BLaER1 treated with 17β-estradiol and CSF1 and Interleukin-3, amounts not matched to agents 10 nM and 100 nM (cell line): Measurements from ENCODE around the gene C14orf93.
A peak's percentile ranks its signal among the peaks of the same experiment; 100 is the strongest.

Source experiments
- H3K27ac ChIP-seq, 11 experiments: shearing (Covaris generic); formaldehyde crosslinking; 2 replicates each; pipeline ENCODE4 v1.8.1; 2022
- H3K27me3 ChIP-seq, 11 experiments: shearing (Covaris generic); formaldehyde crosslinking; 2 replicates each; pipeline ENCODE4 v1.8.1; 2022
- H3K36me3 ChIP-seq, 11 experiments: shearing (Covaris generic); formaldehyde crosslinking; 2 replicates each; pipeline ENCODE4 v1.8.1; 2022
- H3K4me1 ChIP-seq, 10 experiments: shearing (Covaris generic); formaldehyde crosslinking; 2 replicates each; pipeline ENCODE4 v1.8.1; 2022
- H3K4me2 ChIP-seq, 11 experiments: shearing (Covaris generic); formaldehyde crosslinking; 2 replicates each; pipeline ENCODE4 v1.8.1; 2022
- H3K4me3 ChIP-seq, 10 experiments: shearing (Covaris generic); formaldehyde crosslinking; 2 replicates each; pipeline ENCODE4 v1.8.1; 2022
- H3K9ac ChIP-seq, 11 experiments: shearing (Covaris generic); formaldehyde crosslinking; 2 replicates each; pipeline ENCODE4 v1.8.1; 2022
- H3K9me3 ChIP-seq, 11 experiments: shearing (Covaris generic); formaldehyde crosslinking; replicated peaks in 1 of 11; 2 replicates each; pipeline ENCODE4 v1.8.1; 2022
- H4K20me1 ChIP-seq, 11 experiments: shearing (Covaris generic); formaldehyde crosslinking; 2 replicates each; pipeline ENCODE4 v1.8.1; 2022
- Cebpa-rat ChIP-seq, 11 experiments: shearing (Covaris generic); IDR thresholded peaks; 2 replicates each; pipeline ENCODE4 v1.8.1; 2022

Gene C14orf93

GRCh38 chr14:22996768-22997654 lies 12.9 kb downstream of the C14orf93 start:
- TF ChIP-seq Cebpa-rat (IDR thresholded peaks at IDR 0.05), result no peak
- H4K20me1 ChIP-seq, result no peaks in the 10 kb centered on the region
- peak overlapping the region in 7 of 11 experiments; percentile 11 to 65 (median 30); a peak in 10 of 22 replicates for H3K4me2 ChIP-seq
- H3K36me3 ChIP-seq, result peaks cover 0 to 12% (median 4%) of the 10 kb centered on the region in 11 experiments; a peak in 4 of 22 replicates
- no peak overlapping the region for H3K4me3 ChIP-seq
- H3K27me3 ChIP-seq, result no peaks in the 10 kb centered on the region
- H3K27ac ChIP-seq, result 0 out of 22 replicates have a peak overlapping the region, but pooled peaks of 2 of the 11 experiments have one; percentile 2 to 19
- peaks cover 31 to 59% (median 45%) of the 10 kb centered on the region in 10 experiments for H3K4me1 ChIP-seq
- H3K9ac ChIP-seq, result peak overlapping the region in 4 of 11 experiments; percentile 8 to 28 (median 26); a peak in 4 of 22 replicates
- no peaks in the 10 kb centered on the region for H3K9me3 ChIP-seq

DNA sequence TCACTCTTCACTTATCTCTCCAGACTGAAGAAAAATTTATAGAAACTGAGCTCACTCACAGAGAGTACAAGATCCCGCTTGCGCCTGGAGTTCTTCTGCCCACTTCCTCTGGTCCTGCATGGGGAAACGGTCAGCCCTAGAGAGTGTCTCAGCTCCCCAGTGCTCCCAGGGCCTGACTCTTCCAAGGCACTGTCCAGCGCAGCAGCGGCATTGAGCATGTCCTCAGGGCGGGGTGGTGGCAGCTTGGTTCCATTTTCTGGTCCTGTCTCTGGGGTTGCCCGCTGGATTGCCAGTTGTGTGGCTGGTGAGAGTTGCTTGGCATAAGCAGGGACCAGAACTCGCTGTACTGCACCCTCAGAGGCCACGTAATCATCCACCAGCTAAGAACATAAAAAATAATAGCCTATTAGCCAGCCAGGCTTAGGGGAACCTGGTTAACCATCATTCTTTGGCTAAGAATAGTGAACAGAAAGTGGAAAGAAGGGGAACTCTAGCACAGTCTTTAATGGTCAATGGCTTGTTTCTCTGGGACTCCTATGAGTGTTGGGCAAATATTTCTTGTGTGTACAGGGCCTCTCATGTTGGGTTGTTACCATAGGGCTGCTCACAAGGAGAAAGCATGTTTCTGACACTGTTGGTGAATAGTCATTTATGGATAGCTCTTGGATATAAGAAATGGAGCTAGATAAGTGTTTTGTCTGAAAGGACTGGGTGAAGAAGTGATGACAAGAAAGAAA lies 13.9 kb downstream of the C14orf93 start:
- H4K20me1 ChIP-seq, result no peaks in the 10 kb centered on the region
- H3K27ac ChIP-seq, result peak overlapping the region in 2 of 11 experiments; percentile 17 to 34; a peak in 1 of 22 replicates
- H3K4me2 ChIP-seq, result peak overlapping the region in 6 of 11 experiments; percentile 11 to 65 (median 22); a peak in 11 of 22 replicates
- no peak for TF ChIP-seq Cebpa-rat (IDR thresholded peaks at IDR 0.05)
- peak overlapping the region in 1 of 11 experiments; percentile 19; a peak in 1 of 22 replicates for H3K9ac ChIP-seq
- H3K27me3 ChIP-seq, result no peaks in the 10 kb centered on the region
- no peak overlapping the region for H3K4me3 ChIP-seq
- H3K4me1 ChIP-seq, result peaks cover 39 to 69% (median 53%) of the 10 kb centered on the region in 10 experiments
- peaks cover 0 to 12% (median 4%) of the 10 kb centered on the region in 11 experiments; a peak in 4 of 22 replicates for H3K36me3 ChIP-seq
- no peaks in the 10 kb centered on the region for H3K9me3 ChIP-seq

- Histone ChIP-seq H3K4me2 (peak overlapping the region in 10 of 11 experiments; percentile 12 to 79 (median 44); a peak in 17 of 22 replicates), H4K20me1 (no peaks in the 10 kb centered on the region), H3K27ac (peak overlapping the region in 8 of 11 experiments; percentile 20 to 84 (median 36); a peak in 12 of 22 replicates), H3K9me3 (no peaks in the 10 kb centered on the region), H3K4me3 (no peak overlapping the region), H3K4me1 (peaks cover 39 to 80% (median 62%) of the 10 kb centered on the region in 10 experiments), H3K36me3 (peaks cover 0 to 12% (median 4%) of the 10 kb centered on the region in 11 experiments; a peak in 4 of 22 replicates), H3K27me3 (0 out of 22 replicates have a peak, but pooled peaks cover 0 to 4% (median 0%) of the 10 kb centered on the region in 11 experiments), H3K9ac (peak overlapping the region in 9 of 11 experiments; percentile 11 to 66 (median 39); a peak in 11 of 22 replicates)
- TF ChIP-seq Cebpa-rat (IDR thresholded peaks at IDR 0.05), result no peak
Measured at GRCh38 chr14:22994762-22995275, 15.1 kb downstream of the C14orf93 start.

DNA sequence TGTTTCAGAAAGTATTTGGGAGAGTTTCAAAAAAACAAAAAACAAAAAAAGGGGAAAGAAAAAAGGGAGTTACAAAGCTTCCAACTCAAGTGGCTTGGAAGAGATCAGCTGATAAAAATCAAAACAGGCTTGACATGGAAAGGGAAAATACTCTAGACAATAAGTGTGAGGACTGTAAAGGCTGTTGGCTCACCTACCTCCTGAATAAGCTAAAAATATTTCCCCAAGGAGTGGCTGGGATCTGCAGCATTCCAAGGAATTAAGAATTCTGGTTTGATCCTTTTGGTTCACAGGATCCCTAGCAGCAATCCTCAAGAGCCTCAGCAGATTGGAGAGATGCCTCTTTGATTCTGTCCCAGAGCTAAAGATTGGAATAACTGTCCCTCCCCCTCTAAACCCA lies 16.4 kb downstream of the C14orf93 start:
- Histone ChIP-seq H3K36me3 (peaks cover 0 to 21% (median 6%) of the 10 kb centered on the region in 11 experiments; a peak in 6 of 22 replicates), H4K20me1 (no peaks in the 10 kb centered on the region), H3K27ac (peak overlapping the region in 6 of 11 experiments; percentile 11 to 85 (median 74); a peak in 11 of 22 replicates), H3K4me2 (peak overlapping the region in 8 of 11 experiments; percentile 40 to 79 (median 78); a peak in 12 of 22 replicates), H3K9ac (peak overlapping the region in 4 of 11 experiments; percentile 44 to 72 (median 48); a peak in 5 of 22 replicates), H3K9me3 (no peaks in the 10 kb centered on the region), H3K4me1 (peaks cover 39 to 80% (median 62%) of the 10 kb centered on the region in 10 experiments), H3K4me3 (no peak overlapping the region), H3K27me3 (0 out of 22 replicates have a peak, but pooled peaks cover 0 to 4% (median 0%) of the 10 kb centered on the region in 11 experiments)
- TF ChIP-seq Cebpa-rat (IDR thresholded peaks at IDR 0.05), result no peak

GRCh38 chr14:22991852-22992251 lies 18.1 kb downstream of the C14orf93 start:
- Histone ChIP-seq H3K4me3 (no peak overlapping the region), H3K4me2 (peak overlapping the region; percentile 44 to 79 (median 76)), H3K9me3 (no peaks in the 10 kb centered on the region), H4K20me1 (no peaks in the 10 kb centered on the region; a peak in 1 of 22 replicates), H3K9ac (peak overlapping the region in 8 of 11 experiments; percentile 47 to 72 (median 62); a peak in 14 of 22 replicates), H3K4me1 (peaks cover 30 to 69% (median 54%) of the 10 kb centered on the region in 10 experiments), H3K36me3 (peaks cover 0 to 35% (median 14%) of the 10 kb centered on the region in 11 experiments; a peak in 11 of 22 replicates), H3K27ac (peak overlapping the region in 9 of 11 experiments; percentile 37 to 85 (median 67); a peak in 18 of 22 replicates), H3K27me3 (0 out of 22 replicates have a peak, but pooled peaks cover 0 to 4% (median 0%) of the 10 kb centered on the region in 11 experiments)
- peak in 5 of 11 experiments; percentile 12 to 64 (median 38); a peak in 8 of 22 replicates for TF ChIP-seq Cebpa-rat (IDR thresholded peaks at IDR 0.05)

GRCh38 chr14:22987291-22987690 lies 22.7 kb downstream of the C14orf93 start:
- TF ChIP-seq Cebpa-rat (IDR thresholded peaks at IDR 0.05), result no peak
- no peak overlapping the region for H3K4me2 ChIP-seq
- no peak overlapping the region for H3K27ac ChIP-seq
- no peak overlapping the region for H3K4me3 ChIP-seq
- H3K36me3 ChIP-seq, result peaks cover 0 to 28% (median 14%) of the 10 kb centered on the region in 11 experiments; a peak in 11 of 22 replicates
- H3K9me3 ChIP-seq, result no peaks in the 10 kb centered on the region
- H4K20me1 ChIP-seq, result no peaks in the 10 kb centered on the region; a peak in 1 of 22 replicates
- H3K27me3 ChIP-seq, result peaks cover 0 to 4% (median under 1%) of the 10 kb centered on the region in 11 experiments; a peak in 7 of 22 replicates
- H3K9ac ChIP-seq, result 0 out of 22 replicates have a peak overlapping the region, but pooled peaks of 1 of the 11 experiments have one; percentile 24
- peaks cover 9 to 44% (median 38%) of the 10 kb centered on the region in 10 experiments for H3K4me1 ChIP-seq

GRCh38 chr14:22986508-22987054 lies 23.4 kb downstream of the C14orf93 start:
- Histone ChIP-seq H3K4me3 (no peak overlapping the region), H3K9ac (no peak overlapping the region), H3K4me2 (no peak overlapping the region), H3K27me3 (peaks cover 6 to 11% (median 7%) of the 10 kb centered on the region in 11 experiments), H4K20me1 (no peaks in the 10 kb centered on the region; a peak in 1 of 22 replicates), H3K4me1 (peaks cover 2 to 43% (median 35%) of the 10 kb centered on the region in 10 experiments), H3K9me3 (no peaks in the 10 kb centered on the region), H3K36me3 (peaks cover 0 to 28% (median 14%) of the 10 kb centered on the region in 11 experiments; a peak in 11 of 22 replicates), H3K27ac (no peak overlapping the region)
- TF ChIP-seq Cebpa-rat (IDR thresholded peaks at IDR 0.05), result no peak
